K562 (cell line): Measurements from ENCODE around the gene EEFSEC. TPM values are rescaled to one million over a fixed set of nuclear protein-coding genes. Genes with fewer than 3 reads are reported as not detected.
A peak's percentile ranks its signal among the peaks of the same experiment; 100 is the strongest.

ENCODE experiments used
- BCL6 ChIP-seq: fragments of 250-450 bp; sonication (Bioruptor Pico); IDR thresholded peaks from 2 replicates; pipeline ENCODE4 v1.4.0; 2020
- BRD4 ChIP-seq: fragments of 200-600 bp; sonication (generic); IDR thresholded peaks from 2 replicates; pipeline ENCODE4 v1.6.1; 2017; ENCODE audit warnings: inconsistent platforms
- DPF2 ChIP-seq: fragments of 450-650 bp; IDR thresholded peaks from 2 replicates; pipeline ENCODE4 v1.6.1; 2016
- KAT8 ChIP-seq: fragments of 450-650 bp; IDR thresholded peaks from 2 replicates; pipeline ENCODE4 v1.6.1; 2016; ENCODE audit warnings: low read depth, mild to moderate bottlenecking
- LEF1 ChIP-seq: fragments of 450-650 bp; IDR thresholded peaks from 2 replicates; pipeline ENCODE4 v1.6.1; 2016; ENCODE audit warnings: mild to moderate bottlenecking
- NR2C1 ChIP-seq, 2 experiments: fragments of 450-650 bp; IDR thresholded peaks; 2 replicates each; pipeline ENCODE4 v1.6.1; 2017; ENCODE audit warnings: mild to moderate bottlenecking in 2 of 2, antibody characterized with exemption in 1 of 2, inconsistent platforms in 1 of 2, missing compliant biosample characterization in 1 of 2, missing genetic modification characterization in 1 of 2
- NR2C2 ChIP-seq, 2 experiments: fragments of 200-800 bp in 1 of 2; sonication (Bioruptor generic) in 1 of 2; sonication (generic) in 1 of 2; formaldehyde crosslinking in 1 of 2; IDR thresholded peaks; 2 replicates each; pipeline versions ENCODE4 v1.6.1 to v1.8.0; 2016 to 2022; ENCODE audit warnings: mild to moderate bottlenecking in 1 of 2, missing compliant biosample characterization in 1 of 2, missing genetic modification characterization in 1 of 2, missing genetic modification reagents in 1 of 2
- RBM15 ChIP-seq: fragments of 200-400 bp; formaldehyde crosslinking; IDR thresholded peaks from 2 replicates; pipeline ENCODE4 v1.6.1; 2018; ENCODE audit warnings: mild to moderate bottlenecking, low read length, moderate library complexity; ENCODE audit not compliant: insufficient read depth
- SIRT6 ChIP-seq: IDR thresholded peaks from one replicate; pipeline ENCODE4 v1.6.1; 2012; ENCODE audit warnings: low read depth, mild to moderate bottlenecking, control low read depth, inconsistent platforms, low read length, moderate library complexity
- WHSC1 ChIP-seq: IDR thresholded peaks from one replicate; pipeline ENCODE4 v1.6.1; 2012; ENCODE audit warnings: low read length, control low read depth, inconsistent platforms
- ZC3H11A ChIP-seq: IDR thresholded peaks from 2 replicates; pipeline ENCODE4 v1.6.1; 2012; ENCODE audit warnings: low read depth, low read length, improper control_type of control experiment
- ZNF232 ChIP-seq: sonication (generic); formaldehyde crosslinking; IDR thresholded peaks from 2 replicates; pipeline ENCODE4 v1.8.0; 2022; ENCODE audit warnings: mild to moderate bottlenecking, missing genetic modification reagents
- ZNF57 ChIP-seq: fragments of 450-650 bp; formaldehyde crosslinking; IDR thresholded peaks from 2 replicates; pipeline ENCODE4 v1.4.0; 2020; ENCODE audit warnings: mild to moderate bottlenecking, moderate library complexity
- ZNF766 ChIP-seq: fragments of 200-800 bp; sonication (Bioruptor generic); conservative IDR thresholded peaks from 2 replicates; pipeline ENCODE4 v1.6.1; 2016; ENCODE audit warnings: missing genetic modification characterization, missing compliant biosample characterization
- polyA plus RNA-seq, 8 experiments: library from polyadenylated mRNA; depleted of rRNA in 4 of 8; stranded (reverse) in 5 of 8; unstranded in 3 of 8; fragments of >200 nt; fragmentation: Nextera tagmentation in 2 of 8; fragmentation: Illumina TruSeq in 1 of 8; extraction: Ambion mirVana in 2 of 8; extraction: Trizol in 1 of 8; gene quantifications; 2 replicates each; pipeline versions ENCODE4 v1.2.1 to v1.2.3, GENCODE V29; 2011 to 2014; ENCODE audit warnings: inconsistent platforms in 1 of 8, missing spikeins in 1 of 8
- total RNA-seq, 7 experiments: library from RNA; depleted of rRNA in 6 of 7; stranded (reverse); fragments of >200 nt in 6 of 7; fragmentation: Illumina TruSeq in 2 of 7; extraction: Trizol in 2 of 7; gene quantifications; 2 replicates each; pipeline versions ENCODE4 v1.2.1 to v1.2.3, GENCODE V29; 2011 to 2021; ENCODE audit warnings: low replicate concordance in 1 of 7
- TF ChIP-seq, protein P1 (sequence below), 2 experiments: fragments of 150-350 bp in 1 of 2; IDR thresholded peaks; 2 replicates each; pipeline ENCODE4 v1.6.1; 2012 to 2016; ENCODE audit warnings: low read depth in 2 of 2, low read length in 2 of 2, mild to moderate bottlenecking in 1 of 2, moderate library complexity in 1 of 2
- TF ChIP-seq, protein P2 (sequence below): fragments of 450-650 bp; IDR thresholded peaks from 2 replicates; pipeline ENCODE4 v1.6.1; 2017; ENCODE audit warnings: antibody characterized with exemption, mild to moderate bottlenecking

The EEFSEC gene
- total and polyA plus RNA-seq, 9 of the 15 experiments (the other 6 are each of a cell fraction or from before 2014, with no cell fraction given): 0.35 to 11.8 (median 7.7) TPM

DNA sequence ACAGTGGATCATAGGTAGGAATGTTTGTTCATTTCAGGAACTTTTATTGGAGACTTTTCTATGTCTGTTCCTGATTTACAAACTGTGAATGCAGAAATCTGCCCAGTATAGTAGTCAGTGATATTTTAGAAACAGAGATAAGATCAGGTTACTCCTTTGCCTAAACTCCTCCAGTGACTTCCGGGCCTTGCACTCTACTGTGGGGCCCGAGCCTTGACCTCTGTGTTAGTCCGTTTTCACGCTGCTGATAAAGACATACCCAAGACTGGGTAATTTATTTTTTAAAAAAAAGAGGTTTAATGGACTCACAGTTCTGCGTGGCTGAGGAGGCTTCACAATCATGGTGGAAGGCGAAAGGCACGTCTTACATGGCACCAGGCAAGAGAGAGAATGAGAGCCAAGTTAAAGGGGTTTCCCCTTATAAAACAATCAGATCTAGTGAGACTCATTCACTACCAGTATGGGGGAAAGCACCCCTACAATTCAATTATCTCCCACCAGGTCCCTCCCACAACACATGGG, 186.3 kb downstream of the EEFSEC start (continued):
- TF ChIP-seq NR2C1 (IDR thresholded peaks at IDR 0.05): 0 out of 2 replicates have a peak, but pooled peaks have one; percentile 2
- TF ChIP-seq NR2C1 (tag; IDR thresholded peaks at IDR 0.05): peak; percentile 33; the same call in 1 of the 2 replicates
- TF ChIP-seq RBM15: no peak
- no peak for TF ChIP-seq ZNF57 (CRISPR knock-in tag)
- TF ChIP-seq LEF1: peak; percentile 27; the same call in 1 of the 2 replicates
- no peak for TF ChIP-seq SIRT6
- no peak for TF ChIP-seq ZNF232 (CRISPR knock-in tag)
- TF ChIP-seq ZNF766: peak; percentile 99
- TF ChIP-seq, protein P1, sequence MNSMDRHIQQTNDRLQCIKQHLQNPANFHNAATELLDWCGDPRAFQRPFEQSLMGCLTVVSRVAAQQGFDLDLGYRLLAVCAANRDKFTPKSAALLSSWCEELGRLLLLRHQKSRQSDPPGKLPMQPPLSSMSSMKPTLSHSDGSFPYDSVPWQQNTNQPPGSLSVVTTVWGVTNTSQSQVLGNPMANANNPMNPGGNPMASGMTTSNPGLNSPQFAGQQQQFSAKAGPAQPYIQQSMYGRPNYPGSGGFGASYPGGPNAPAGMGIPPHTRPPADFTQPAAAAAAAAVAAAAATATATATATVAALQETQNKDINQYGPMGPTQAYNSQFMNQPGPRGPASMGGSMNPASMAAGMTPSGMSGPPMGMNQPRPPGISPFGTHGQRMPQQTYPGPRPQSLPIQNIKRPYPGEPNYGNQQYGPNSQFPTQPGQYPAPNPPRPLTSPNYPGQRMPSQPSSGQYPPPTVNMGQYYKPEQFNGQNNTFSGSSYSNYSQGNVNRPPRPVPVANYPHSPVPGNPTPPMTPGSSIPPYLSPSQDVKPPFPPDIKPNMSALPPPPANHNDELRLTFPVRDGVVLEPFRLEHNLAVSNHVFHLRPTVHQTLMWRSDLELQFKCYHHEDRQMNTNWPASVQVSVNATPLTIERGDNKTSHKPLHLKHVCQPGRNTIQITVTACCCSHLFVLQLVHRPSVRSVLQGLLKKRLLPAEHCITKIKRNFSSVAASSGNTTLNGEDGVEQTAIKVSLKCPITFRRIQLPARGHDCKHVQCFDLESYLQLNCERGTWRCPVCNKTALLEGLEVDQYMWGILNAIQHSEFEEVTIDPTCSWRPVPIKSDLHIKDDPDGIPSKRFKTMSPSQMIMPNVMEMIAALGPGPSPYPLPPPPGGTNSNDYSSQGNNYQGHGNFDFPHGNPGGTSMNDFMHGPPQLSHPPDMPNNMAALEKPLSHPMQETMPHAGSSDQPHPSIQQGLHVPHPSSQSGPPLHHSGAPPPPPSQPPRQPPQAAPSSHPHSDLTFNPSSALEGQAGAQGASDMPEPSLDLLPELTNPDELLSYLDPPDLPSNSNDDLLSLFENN (IDR thresholded peaks at IDR 0.05; ENCODE audit: low read depth in 2 of 2, low read length in 2 of 2): no peak
- no peak for TF ChIP-seq ZC3H11A
- TF ChIP-seq NR2C2 (CRISPR knock-in tag; IDR thresholded peaks at IDR 0.05): no peak
- TF ChIP-seq NR2C2 (tag; IDR thresholded peaks at IDR 0.05): peak; percentile 36; the same call in 1 of the 2 replicates
- TF ChIP-seq WHSC1: no peak
- TF ChIP-seq, protein P2, sequence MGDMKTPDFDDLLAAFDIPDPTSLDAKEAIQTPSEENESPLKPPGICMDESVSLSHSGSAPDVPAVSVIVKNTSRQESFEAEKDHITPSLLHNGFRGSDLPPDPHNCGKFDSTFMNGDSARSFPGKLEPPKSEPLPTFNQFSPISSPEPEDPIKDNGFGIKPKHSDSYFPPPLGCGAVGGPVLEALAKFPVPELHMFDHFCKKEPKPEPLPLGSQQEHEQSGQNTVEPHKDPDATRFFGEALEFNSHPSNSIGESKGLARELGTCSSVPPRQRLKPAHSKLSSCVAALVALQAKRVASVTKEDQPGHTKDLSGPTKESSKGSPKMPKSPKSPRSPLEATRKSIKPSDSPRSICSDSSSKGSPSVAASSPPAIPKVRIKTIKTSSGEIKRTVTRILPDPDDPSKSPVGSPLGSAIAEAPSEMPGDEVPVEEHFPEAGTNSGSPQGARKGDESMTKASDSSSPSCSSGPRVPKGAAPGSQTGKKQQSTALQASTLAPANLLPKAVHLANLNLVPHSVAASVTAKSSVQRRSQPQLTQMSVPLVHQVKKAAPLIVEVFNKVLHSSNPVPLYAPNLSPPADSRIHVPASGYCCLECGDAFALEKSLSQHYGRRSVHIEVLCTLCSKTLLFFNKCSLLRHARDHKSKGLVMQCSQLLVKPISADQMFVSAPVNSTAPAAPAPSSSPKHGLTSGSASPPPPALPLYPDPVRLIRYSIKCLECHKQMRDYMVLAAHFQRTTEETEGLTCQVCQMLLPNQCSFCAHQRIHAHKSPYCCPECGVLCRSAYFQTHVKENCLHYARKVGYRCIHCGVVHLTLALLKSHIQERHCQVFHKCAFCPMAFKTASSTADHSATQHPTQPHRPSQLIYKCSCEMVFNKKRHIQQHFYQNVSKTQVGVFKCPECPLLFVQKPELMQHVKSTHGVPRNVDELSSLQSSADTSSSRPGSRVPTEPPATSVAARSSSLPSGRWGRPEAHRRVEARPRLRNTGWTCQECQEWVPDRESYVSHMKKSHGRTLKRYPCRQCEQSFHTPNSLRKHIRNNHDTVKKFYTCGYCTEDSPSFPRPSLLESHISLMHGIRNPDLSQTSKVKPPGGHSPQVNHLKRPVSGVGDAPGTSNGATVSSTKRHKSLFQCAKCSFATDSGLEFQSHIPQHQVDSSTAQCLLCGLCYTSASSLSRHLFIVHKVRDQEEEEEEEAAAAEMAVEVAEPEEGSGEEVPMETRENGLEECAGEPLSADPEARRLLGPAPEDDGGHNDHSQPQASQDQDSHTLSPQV: 0 out of 2 replicates have a peak, but pooled peaks have one; percentile 29
- TF ChIP-seq BCL6 (CRISPR knock-in tag): no peak
- TF ChIP-seq KAT8: no peak
- no peak for TF ChIP-seq BRD4
- TF ChIP-seq DPF2: peak; percentile 42; the same call in 1 of the 2 replicates
